Esophagus squamous epithelium (tissue), 5 donors: Measurements from ENCODE around the gene PCSK5. TPM values are rescaled to one million over a fixed set of nuclear protein-coding genes. Genes with fewer than 3 reads are reported as not detected.

Experiments used
- DNase-seq: peaks from one replicate; lab custom pipeline; 2025; lab: John Stamatoyannopoulos, UW
- H3K27ac ChIP-seq, 4 donors: fragments of 200-600 bp; sonication (generic); one replicate each; pipeline ENCODE4 v1.5.1; 2016 to 2019; ENCODE audit warnings: mild to moderate bottlenecking in 1 of 4
- H3K27me3 ChIP-seq, 4 donors: fragments of 200-600 bp; sonication (generic); 1 replicate in 3 of 4; 2 replicates in 1 of 4; pipeline versions ENCODE4 v1.5.1 to v1.6.0; 2017 to 2021; ENCODE audit warnings: antibody characterized with exemption in 1 of 4
- H3K36me3 ChIP-seq, 3 donors: fragments of 200-600 bp; sonication (generic); one replicate each; pipeline ENCODE4 v1.5.1; 2016 to 2019
- H3K4me1 ChIP-seq, 3 donors: fragments of 200-600 bp; sonication (generic); one replicate each; pipeline ENCODE4 v1.5.1; 2017 to 2019
- H3K4me3 ChIP-seq, 4 donors: fragments of 200-600 bp; sonication (generic); 1 replicate in 3 of 4; 2 replicates in 1 of 4; pipeline ENCODE4 v1.5.1; 2016 to 2019; ENCODE audit warnings: mild to moderate bottlenecking in 2 of 4, moderate library complexity in 1 of 4
- H3K9me3 ChIP-seq, 3 donors: fragments of 200-600 bp; sonication (generic); one replicate each; pipeline ENCODE4 v1.5.1; 2016 to 2019
- CTCF ChIP-seq, 6 experiments: fragments of 450-650 bp in 4 of 6; fragments of 200-600 bp in 2 of 6; sonication (generic) in 2 of 6; IDR thresholded peaks; one replicate each; pipeline ENCODE4 v1.5.1; 2016 to 2019; ENCODE audit warnings: antibody characterized with exemption in 6 of 6, mild to moderate bottlenecking in 4 of 6, moderate library complexity in 4 of 6
- POLR2A ChIP-seq, 4 donors: fragments of 450-650 bp; IDR thresholded peaks; one replicate each; pipeline ENCODE4 v1.6.1; 2017; ENCODE audit warnings: antibody characterized with exemption in 4 of 4, mild to moderate bottlenecking in 4 of 4, moderate library complexity in 3 of 4
- WGBS, 2 donors: methylation state at CpG; one replicate each; pipeline ENCODE4 v1.1.5; 2018; 5-methylcytosine and 5-hydroxymethylcytosine counted together
- intact Hi-C: fragments of 100-400 bp; cut with DNase I; formaldehyde crosslinking; loops from one replicate; pipeline ENCODE4 v1.15.0; 2022
- total RNA-seq, 4 donors: library from RNA; depleted of rRNA; stranded (reverse); fragments of >200 nt; gene quantifications; one replicate each; pipeline ENCODE4 v1.1.0, GENCODE V29; 2016
- donor health status: DM: yes; HTN: yes; CAD: no.

The PCSK5 gene
- total RNA-seq, 4 donors from 2014 or later, result 8.4 to 33.8 (median 24.2) TPM

- no peak for DNase-seq
- intact Hi-C loops, result no loop called here
- Histone ChIP-seq H3K9me3 (no peaks in the 10 kb centered on the region), H3K36me3 (no peaks in the 10 kb centered on the region), H3K27me3 (no peaks in the 10 kb centered on the region), H3K4me3 (no peak overlapping the region), H3K4me1 (no peaks in the 10 kb centered on the region), H3K27ac (no peak overlapping the region)
- TF ChIP-seq POLR2A (IDR thresholded peaks at IDR 0.05), result no peak
- no peak for TF ChIP-seq CTCF (IDR thresholded peaks at IDR 0.05)
- 68 to 81% methylated on average over 6 of the region's 6 CpGs for WGBS, 2 donors
These were observed 38.6 kb upstream of the PCSK5 start for GRCh38 chr9:75851917-75852316.

GRCh38 chr9:75852746-75853145 is 37.7 kb upstream of the PCSK5 start:
- intact Hi-C loops, result no loop called here
- TF ChIP-seq POLR2A (IDR thresholded peaks at IDR 0.05) (no peak), CTCF (IDR thresholded peaks at IDR 0.05) (no peak)

GRCh38 chr9:75855509-75855908 is 35.0 kb upstream of the PCSK5 start:
- TF ChIP-seq POLR2A (IDR thresholded peaks at IDR 0.05) (no peak), CTCF (IDR thresholded peaks at IDR 0.05) (peak in 5 of 6 experiments; percentile 20 to 49 (median 30))
- no peaks in the 10 kb centered on the region for H3K9me3 ChIP-seq
- no peaks in the 10 kb centered on the region for H3K27me3 ChIP-seq
- H3K4me3 ChIP-seq, result no peak overlapping the region
- 35 to 43% methylated on average over 5 of the region's 5 CpGs for WGBS, 2 donors
- H3K27ac ChIP-seq, result no peak overlapping the region
- DNase-seq, result no peak
- no peaks in the 10 kb centered on the region for H3K4me1 ChIP-seq
- no peaks in the 10 kb centered on the region for H3K36me3 ChIP-seq
- intact Hi-C loops, result no loop called here

More at GRCh38 chr9:75852746-75853145, 37.7 kb upstream of the PCSK5 start:
- Histone ChIP-seq H3K27me3 (no peaks in the 10 kb centered on the region), H3K9me3 (no peaks in the 10 kb centered on the region), H3K4me3 (no peak overlapping the region), H3K36me3 (no peaks in the 10 kb centered on the region), H3K4me1 (no peaks in the 10 kb centered on the region), H3K27ac (no peak overlapping the region)
- 68 to 70% methylated on average over 3 to 4 of the region's 4 CpGs for WGBS, 2 donors
- no peak for DNase-seq

- Histone ChIP-seq H3K27me3 (no peaks in the 10 kb centered on the region), H3K4me1 (no peaks in the 10 kb centered on the region), H3K27ac (no peak overlapping the region), H3K36me3 (no peaks in the 10 kb centered on the region), H3K4me3 (no peak overlapping the region), H3K9me3 (no peaks in the 10 kb centered on the region)
- intact Hi-C loops, result no loop called here
- 63 to 79% methylated on average over 3 of the region's 3 CpGs for WGBS, 2 donors
- DNase-seq, result no peak
- TF ChIP-seq POLR2A (IDR thresholded peaks at IDR 0.05) (no peak), CTCF (IDR thresholded peaks at IDR 0.05) (no peak)
These were observed 31.9 kb upstream of the PCSK5 start for GRCh38 chr9:75858497-75859092.

- H3K4me1 ChIP-seq, result no peaks in the 10 kb centered on the region
- intact Hi-C loops, result loop anchor here (10.0 kb wide), 2 partner anchors 441 to 599 kb away; no protein-coding TSS in a partner anchor
These were observed 26.2 kb upstream of the PCSK5 start for GRCh38 chr9:75864266-75864665.

More at GRCh38 chr9:75864266-75864665, 26.2 kb upstream of the PCSK5 start:
- Histone ChIP-seq H3K27me3 (peaks cover 0 to 6% (median 0%) of the 10 kb centered on the region in 4 donors), H3K27ac (no peak overlapping the region), H3K4me3 (no peak overlapping the region), H3K9me3 (no peaks in the 10 kb centered on the region), H3K36me3 (no peaks in the 10 kb centered on the region)
- DNase-seq, result no peak
- 51 to 56% methylated on average over 4 of the region's 4 CpGs for WGBS, 2 donors
- TF ChIP-seq CTCF (IDR thresholded peaks at IDR 0.05), result no peak
- no peak for TF ChIP-seq POLR2A (IDR thresholded peaks at IDR 0.05)
